Left hindlimb (tissue), 1 donor: Measurements from ENCODE around the gene MAP4K4.
A peak's percentile ranks its signal among the peaks of the same experiment; 100 is the strongest.

ENCODE experiments used
- DNase-seq: peaks from one replicate; pipeline ENCODE4 v3.0.0-alpha.2; 2018

Gene MAP4K4

GRCh38 chr2:101818531-101819451, 121.3 kb downstream of the MAP4K4 start:
- no peak for DNase-seq

DNA sequence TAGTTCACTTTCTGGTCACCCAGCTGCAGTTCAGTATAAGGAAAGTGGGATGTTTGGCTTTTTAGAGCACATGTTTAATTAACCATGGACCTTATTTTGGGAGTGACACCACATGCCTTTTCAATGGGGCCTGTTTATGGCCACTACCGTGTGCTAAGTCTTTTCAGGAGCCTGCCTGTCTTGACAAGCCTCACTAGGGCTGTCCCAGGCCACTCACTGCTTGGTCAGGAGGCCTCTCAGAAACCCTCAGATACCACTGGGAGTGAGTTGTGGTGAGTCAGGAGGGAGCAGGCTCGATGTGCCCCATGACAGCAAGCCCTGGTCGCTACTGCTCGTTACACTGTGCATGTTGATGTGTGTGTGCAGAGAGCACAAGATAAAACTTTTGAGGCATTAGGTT, 123.0 kb downstream of the MAP4K4 start:
- DNase-seq: no peak

DNA sequence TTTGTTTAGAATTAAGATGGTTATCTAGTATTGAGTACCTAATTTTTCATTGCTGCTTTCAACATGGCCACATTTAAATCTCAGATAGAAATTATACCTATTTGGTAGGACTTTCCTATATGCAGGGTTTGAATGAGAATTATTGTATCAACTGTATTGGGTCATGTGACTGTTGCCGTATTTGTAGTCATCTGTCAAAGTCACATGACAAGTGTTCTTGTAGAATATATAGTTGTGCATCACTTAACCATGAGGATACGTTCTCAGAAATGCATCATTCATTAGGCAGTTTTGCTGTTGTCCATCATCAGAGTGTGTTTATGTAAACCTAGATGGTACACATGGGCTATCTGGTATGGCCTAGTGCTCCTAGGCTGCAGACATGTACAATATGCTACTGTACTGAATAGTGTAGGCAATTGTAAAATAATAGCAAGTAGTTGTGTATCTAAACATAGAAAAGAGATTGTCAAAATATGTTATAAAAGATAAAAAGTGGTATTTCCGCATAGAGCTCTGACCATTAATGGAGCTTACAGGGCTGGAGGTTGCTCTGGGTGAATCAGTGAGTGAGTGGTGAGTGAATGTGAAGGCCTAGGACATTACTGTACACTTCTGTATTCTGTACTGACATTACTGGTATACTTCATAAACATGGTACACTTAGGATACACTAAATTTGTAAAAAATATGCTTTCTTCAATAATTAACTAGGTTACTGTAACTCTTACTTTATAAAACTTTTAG, 123.7 kb downstream of the MAP4K4 start:
- DNase-seq: no peak

- DNase-seq: no peak
Measured at GRCh38 chr2:101821828-101822458, 124.4 kb downstream of the MAP4K4 start.

DNA sequence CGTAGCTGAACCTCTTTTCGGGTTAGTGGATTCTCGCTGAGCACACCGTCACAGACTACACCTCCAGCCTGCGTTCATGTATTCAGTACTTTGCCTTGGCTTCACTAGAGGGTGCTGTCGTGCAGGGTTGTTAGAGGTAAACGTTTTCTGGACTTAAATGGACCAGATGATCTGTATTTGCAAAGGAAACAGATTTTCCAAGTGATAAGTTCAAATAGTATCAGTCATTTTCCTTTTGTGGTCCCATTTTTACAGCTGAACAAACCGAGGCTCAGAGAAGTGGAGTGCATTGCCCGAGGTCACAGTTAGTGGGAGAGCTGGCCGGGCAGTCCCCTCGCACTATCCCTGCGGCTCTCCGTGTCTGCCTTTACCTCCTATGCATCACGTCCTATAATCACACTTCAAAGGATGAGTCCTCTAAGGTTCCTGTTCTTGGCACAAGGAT, 125.9 kb downstream of the MAP4K4 start:
- DNase-seq: no peak

DNA sequence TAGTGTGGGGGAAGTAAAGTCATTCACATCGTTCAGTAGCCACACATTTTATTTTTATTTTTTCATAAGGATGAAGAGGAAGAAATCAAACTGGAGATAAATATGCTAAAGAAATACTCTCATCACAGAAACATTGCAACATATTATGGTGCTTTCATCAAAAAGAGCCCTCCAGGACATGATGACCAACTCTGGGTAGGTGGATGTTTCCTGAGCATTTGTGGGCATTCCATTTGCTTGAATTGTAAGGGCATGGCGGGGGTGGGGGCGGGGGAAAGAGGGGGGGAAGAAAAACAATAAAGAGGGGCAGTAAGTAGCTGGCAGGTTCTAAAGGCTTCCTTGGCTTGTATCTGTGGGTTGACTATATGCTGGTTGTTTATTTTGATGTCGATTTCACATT, 126.4 kb downstream of the MAP4K4 start:
- no peak for DNase-seq

DNA sequence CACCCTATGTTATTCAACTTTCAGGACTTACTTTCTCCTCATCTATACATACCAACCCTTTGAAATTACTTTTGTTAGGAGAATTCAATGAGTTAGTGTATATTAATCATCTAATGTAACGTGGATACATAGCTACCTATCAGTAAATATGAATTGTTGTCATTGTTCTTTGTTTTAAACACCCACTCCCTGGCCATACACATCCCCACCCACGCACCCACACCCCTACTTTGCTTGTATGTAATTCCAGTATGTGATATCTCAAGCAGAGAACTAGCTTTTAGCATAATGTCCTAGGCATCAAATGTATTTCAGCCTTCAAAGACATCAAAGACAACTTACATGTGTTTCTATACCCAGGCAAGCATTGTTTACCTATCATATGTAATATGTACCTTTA, 129.2 kb downstream of the MAP4K4 start:
- DNase-seq: no peak

DNA sequence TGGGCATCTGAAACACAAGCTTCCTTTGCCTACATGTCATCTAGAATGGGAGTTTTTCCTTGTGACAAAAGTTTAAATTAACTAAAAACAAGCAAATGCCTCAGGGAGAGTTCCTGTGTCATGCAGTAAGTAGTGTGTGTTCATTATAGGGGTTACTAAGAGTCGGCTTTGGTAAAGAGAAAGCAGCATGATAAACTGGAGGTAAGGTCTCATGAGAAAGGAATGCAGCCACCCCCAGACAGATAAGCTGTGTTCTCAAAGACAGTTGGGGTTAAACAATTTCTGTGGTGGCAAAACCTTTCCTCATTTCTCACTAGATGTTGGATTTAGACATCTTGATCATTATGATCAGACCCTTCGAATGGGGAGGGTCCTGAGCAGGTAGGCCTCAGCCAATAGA, 129.7 kb downstream of the MAP4K4 start:
- no peak for DNase-seq

- no peak for DNase-seq
Measured at GRCh38 chr2:101828257-101828656, 130.8 kb downstream of the MAP4K4 start.

DNA sequence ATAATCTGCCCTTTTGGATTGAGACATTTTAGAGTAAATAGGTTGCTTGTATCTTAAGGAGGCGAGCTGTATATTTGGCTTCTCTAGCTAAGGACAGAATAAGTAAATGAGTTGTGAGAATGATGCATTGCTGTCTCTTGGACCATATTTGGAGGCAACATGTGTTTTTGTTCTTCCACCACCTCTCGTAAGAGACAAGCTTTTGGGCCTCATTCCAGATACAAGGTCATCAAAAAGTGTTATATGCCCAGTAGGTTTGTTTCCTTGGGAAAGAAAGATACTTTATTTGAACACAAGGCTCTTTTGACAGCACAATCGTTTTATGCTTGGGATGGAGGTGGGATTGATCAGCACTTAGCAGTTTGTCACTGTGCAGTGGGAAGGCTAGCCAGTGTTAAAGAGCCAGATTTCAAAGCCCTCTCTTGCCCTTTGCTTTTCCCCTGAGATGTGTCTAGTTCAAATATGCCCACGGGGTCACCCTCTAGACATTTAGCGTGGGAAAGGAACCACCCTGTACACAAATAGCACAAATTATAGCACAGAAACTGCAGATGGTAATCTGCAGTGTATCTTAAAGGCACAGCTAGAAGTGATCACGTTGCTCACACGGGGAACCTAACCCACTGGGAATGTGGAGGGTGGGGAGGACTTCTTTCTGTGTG, 131.3 kb downstream of the MAP4K4 start:
- no peak for DNase-seq

DNA sequence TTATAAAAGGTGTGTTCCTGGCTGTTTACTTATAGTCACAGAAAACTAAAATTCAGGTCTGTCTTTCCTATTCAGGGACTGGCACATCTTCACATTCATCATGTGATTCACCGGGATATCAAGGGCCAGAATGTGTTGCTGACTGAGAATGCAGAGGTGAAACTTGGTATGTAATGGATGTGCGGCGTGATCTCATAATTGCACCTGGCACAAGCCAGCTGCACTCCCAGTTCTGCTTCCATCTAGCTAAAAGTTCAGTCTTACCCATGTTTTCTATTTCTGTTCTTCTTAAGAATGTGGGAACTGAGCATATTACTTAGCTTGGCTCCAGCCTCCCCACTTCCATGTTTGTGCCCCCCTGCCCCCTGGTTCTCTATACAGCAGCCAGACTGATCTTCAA, 131.9 kb downstream of the MAP4K4 start:
- DNase-seq: no peak

DNA sequence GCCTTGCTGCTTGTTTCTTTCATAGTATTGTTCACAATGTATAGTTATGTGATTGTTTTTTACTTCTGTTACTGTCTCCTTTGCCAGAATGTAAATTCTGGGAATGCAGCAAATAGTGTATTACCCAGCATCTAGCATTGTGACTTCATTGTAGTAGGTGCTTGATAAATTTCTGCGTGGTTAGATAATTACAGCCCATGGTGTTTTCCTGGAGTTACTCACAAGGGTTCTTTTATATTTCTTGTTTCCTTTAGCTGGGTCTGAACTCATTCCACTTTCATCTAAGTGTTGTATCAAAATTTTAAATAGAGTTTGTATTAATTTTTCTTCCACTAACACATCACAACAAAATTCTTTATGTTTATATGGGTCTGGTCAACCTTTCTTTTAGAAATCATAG, 132.6 kb downstream of the MAP4K4 start:
- DNase-seq: no peak

- no peak for DNase-seq
Measured at GRCh38 chr2:101830555-101830954, 133.0 kb downstream of the MAP4K4 start.

DNA sequence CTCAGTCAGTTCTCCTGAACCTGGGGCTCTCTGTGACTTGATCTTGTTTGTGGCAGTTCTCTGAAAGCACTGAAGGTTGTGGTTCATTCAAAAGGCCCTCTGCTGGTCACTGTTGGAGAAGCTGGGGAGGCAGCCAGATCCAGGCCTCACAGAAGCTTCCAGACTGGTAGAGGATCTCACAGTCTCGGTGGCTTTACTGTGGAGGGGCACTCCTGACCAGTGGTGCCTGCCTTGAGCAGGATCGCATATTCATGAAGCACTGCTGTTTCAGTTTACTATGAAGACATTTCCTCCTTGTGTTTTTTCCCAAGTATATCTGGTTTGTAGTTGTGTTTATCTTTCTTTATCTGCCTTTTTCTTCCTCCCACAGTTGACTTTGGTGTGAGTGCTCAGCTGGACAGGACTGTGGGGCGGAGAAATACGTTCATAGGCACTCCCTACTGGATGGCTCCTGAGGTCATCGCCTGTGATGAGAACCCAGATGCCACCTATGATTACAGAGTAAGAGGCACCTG, 133.9 kb downstream of the MAP4K4 start:
- DNase-seq: peak; percentile 72

DNA sequence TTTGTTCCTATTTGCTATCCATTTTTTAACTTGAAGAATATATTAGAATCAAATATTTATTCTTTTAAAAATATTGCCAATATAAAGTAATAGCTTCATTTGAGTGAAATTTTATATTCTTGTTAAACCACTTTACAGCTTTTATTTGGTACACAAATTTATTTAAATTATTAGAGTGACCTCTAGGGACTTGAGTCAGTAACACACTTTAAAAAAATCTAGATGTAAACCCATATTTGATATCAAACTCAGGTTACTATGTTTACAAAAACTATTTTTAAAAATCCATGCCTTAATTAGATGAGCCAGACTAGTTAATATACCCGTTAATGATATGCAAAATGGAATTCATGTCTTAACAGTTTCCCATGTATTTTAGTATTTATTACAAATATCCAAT, 134.6 kb downstream of the MAP4K4 start:
- DNase-seq: no peak

- no peak for DNase-seq
Measured at GRCh38 chr2:101833890-101834523, 136.5 kb downstream of the MAP4K4 start.

DNA sequence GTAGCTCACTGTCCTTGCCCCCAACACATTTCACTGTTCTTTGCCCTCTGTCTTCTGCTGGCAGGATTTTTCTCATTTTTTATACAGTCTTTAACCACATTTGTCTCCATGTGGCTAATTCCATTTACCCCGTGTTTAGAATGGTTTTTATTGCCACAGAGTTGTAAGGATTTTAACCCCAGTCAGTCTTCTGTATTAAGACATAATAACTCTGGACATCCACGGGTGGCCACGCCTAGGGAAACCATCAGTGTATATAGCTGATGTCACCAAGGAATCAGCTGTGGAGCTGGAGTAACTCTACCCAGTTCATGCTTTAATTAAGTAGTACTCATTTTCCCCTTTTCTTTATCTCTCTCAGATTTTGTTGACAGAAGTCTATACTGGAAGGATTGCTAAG, 139.8 kb downstream of the MAP4K4 start:
- no peak for DNase-seq

DNA sequence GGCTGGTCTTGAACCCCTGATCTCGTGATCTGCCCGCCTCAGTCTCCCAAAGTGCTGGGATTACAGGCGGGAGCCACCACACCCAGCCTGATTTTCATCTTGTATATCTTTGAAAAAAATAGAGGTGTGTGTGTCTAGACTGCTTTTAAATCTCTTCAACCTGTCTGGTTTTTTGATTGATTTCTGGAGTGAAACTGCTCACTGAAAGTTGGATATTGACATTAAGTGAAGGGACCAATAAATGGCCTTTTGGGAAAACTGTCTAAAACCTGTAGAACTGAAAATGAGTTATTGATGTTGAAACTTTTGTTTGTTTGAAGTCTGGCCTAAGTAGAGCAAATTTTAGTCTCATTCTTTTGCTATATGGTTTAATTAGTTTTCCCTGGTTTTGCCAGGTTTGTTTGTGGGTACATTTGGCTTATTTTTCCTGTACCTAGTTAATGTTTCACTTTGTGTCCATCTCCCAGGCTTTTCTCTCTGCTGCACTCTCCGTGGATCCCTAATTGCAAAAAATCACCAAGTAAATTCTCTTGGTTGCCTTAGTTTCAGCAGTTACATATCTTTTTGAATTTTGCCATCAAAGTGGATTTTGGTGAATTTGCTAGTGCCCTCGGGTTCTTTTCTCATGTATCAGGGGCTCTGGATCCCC, 144.3 kb downstream of the MAP4K4 start:
- no peak for DNase-seq

GRCh38 chr2:101842471-101842870, 145.0 kb downstream of the MAP4K4 start:
- DNase-seq: no peak

GRCh38 chr2:101843048-101843447, 145.5 kb downstream of the MAP4K4 start:
- no peak for DNase-seq

- DNase-seq: no peak
Measured at GRCh38 chr2:101843471-101843870, 146.0 kb downstream of the MAP4K4 start.
